ENCODE measurements around the gene ALOX5. TPM values are rescaled to one million over a fixed set of nuclear protein-coding genes. Genes with fewer than 3 reads are reported as not detected.

Gene ALOX5
- total RNA-seq, 1 experiment from 2014 or later: not detected

GRCh38 chr10:45422866-45423659 lies 49.0 kb downstream of the ALOX5 start:
- DNase-seq (ENCODE audit: extremely low read depth, low read depth): no peak

- DNase-seq (ENCODE audit: extremely low read depth, low read depth): no peak
Observed at GRCh38 chr10:45423976-45424499, 50.0 kb downstream of the ALOX5 start.

- no peak for DNase-seq (ENCODE audit: extremely low read depth, low read depth)
Observed at GRCh38 chr10:45424668-45425404, 50.8 kb downstream of the ALOX5 start.

DNA sequence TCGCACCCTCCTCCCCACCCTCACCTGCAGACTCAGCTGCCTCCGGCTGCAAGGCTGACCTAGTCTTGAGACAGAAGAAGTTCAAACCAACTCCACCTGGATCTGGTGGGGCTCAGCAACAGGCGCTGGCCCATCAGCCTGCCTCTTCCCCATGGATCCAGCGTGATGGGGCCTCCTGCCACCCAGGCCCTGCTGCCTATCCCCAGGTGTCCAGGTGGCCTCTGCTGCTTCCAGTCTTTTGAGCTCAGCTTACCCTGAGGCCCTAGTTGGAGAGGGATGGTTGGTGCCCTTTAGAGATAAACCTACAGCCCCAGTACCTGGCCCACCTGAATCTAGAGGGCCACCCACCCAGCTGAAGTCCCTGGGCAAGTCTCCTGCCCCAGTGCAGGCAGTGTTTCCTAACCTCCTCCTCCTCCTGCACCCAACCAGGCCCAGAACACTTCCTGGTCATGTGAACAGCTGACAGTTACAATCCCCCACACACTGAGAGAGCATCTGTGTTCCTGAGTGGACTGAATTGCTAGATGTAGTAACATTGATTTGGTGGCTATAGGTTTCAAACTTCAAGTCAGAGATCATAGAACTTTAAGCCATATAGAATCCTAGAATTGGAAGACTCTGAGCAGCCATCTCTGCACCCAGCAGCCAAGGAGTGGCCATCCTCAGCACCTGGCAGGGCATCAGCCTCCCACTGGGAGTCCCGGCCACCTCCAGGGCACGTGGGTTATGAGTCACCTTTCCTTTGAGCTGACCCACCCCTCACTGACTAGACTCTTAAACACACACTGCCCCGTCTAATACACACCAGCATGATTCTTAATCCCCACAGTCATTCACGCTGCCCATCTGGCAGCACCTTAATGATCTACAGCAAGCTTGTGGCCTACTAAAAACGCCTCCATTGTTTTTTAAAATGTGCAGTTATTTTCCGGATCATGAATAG lies 51.9 kb downstream of the ALOX5 start:
- DNase-seq (ENCODE audit: extremely low read depth, low read depth): no peak

- no peak for DNase-seq (ENCODE audit: extremely low read depth, low read depth)
Observed at GRCh38 chr10:45427262-45427969, 53.4 kb downstream of the ALOX5 start.

- DNase-seq (ENCODE audit: extremely low read depth, low read depth): no peak
Observed at GRCh38 chr10:45427970-45428366, 54.0 kb downstream of the ALOX5 start.

DNA sequence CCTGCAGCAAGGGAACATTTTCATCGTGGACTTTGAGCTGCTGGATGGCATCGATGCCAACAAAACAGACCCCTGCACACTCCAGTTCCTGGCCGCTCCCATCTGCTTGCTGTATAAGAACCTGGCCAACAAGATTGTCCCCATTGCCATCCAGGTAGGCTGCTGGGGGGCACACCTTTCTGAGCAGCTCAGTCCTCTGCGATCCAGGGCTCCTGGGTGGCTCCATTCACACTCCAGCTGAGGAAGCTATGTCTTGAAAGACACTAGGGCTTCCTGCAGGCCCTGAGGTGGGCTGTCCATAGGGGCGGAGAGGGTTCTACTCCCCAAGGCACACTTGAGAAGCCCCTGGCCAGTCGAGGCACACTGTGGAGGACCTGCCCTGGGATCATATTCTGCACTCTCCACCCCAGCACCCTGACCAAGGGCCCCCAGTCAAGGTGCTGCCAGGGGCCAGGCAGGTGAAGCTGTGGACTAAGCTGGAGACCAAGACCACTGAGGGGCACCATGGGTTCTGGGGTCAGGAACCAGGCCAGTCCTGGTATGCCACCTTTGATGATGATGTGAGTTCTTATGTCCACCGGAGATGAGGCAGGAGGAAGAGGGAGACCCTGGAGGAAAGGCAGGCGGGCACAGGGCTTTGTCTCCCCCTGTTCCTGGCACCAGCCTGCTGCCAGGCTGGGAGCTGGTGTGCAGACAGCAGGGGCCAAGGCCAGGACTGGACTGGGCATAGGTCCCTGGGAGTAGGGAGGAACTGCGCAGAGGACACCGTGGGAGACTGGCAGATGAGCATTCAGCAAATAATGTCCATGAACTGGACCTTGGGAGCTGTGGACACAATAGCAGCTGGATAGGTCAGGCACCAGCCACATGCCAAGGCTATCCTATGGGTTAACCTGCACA lies 54.8 kb downstream of the ALOX5 start:
- DNase-seq (ENCODE audit: extremely low read depth, low read depth): no peak

- no peak for DNase-seq (ENCODE audit: extremely low read depth, low read depth)
Observed at GRCh38 chr10:45429790-45430189, 55.8 kb downstream of the ALOX5 start.

- no peak for DNase-seq (ENCODE audit: extremely low read depth, low read depth)
Observed at GRCh38 chr10:45432113-45432512, 58.1 kb downstream of the ALOX5 start.

DNA sequence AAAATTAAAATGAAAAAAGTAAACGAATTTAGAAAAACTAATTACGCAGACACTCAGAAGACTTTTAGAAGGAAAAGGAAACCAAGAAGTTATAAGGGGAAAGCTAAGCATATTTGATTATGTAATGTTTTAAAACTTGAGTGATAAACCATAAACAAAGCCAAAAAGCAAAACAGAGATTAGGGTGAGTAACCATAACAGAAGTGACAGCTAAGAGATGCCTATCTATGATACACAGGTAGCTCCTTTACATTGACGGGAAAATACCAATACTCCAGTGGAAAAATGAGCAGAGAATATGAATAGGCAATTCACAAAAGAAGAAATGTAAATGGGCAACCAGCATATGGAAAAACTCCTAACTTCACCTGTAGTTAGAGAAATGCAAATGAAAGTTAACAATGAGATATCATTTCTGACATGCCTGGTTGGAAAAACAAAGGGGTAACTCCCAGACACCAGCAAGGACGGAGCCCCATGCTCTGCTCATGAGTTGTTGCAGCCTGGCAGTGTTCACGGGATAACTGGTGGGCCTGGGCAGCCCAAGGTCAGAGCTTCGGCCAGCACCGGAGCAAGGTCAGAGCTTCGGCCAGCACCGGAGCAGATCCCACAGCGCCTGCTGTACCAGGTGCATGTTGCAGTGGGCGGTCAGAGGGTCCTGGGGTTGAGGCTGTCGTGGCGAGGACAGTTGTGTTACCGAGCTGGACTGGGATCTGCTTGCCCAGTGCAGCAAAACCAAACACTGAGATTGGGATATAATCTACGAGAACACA lies 58.9 kb downstream of the ALOX5 start:
- no peak for DNase-seq (ENCODE audit: extremely low read depth, low read depth)

DNA sequence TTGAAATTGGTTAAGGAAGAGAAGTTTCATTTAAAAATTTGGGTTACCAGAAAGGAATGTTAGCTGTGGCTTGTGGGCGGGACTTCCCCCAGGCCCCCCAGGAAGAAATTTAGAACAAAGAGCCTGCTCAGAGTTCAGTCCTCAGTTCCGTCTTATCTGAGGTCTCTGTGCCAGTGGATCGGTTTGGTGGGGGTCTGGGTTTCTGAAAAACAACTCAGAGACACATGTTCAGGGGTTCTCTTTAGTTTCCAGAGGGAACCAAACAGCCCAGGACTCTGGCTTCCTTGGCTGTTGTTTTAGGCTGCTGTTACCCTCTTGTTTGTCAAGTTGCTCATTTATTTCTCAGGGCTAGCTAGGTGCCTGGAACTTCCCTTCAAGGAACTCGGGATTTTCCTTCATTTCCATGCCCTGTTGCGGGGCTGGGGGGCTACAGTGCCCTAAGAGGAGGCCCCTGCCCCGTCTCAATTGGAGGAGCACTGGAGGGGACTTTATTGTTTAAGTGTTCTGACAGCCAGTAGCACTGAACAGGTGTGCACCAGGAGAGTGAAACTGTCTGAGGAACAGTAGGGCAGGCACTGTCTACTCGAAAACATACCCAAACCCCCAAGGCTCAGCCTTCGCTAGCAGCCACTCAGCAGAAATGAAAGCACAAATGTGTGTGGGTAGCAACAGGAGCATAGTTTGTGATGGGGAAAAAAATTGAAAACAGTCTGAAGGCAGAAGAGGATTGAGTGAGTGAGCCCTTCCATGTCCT lies 59.9 kb downstream of the ALOX5 start:
- DNase-seq (ENCODE audit: extremely low read depth, low read depth): no peak

GRCh38 chr10:45437587-45438465 lies 63.8 kb downstream of the ALOX5 start:
- DNase-seq (ENCODE audit: extremely low read depth, low read depth): no peak

GRCh38 chr10:45438466-45439090 lies 64.6 kb downstream of the ALOX5 start:
- DNase-seq (ENCODE audit: extremely low read depth, low read depth): no peak

GRCh38 chr10:45439365-45439764 lies 65.3 kb downstream of the ALOX5 start:
- DNase-seq (ENCODE audit: extremely low read depth, low read depth): no peak

- no peak for DNase-seq (ENCODE audit: extremely low read depth, low read depth)
Observed at GRCh38 chr10:45439873-45440272, 65.9 kb downstream of the ALOX5 start.

GRCh38 chr10:45440511-45441062 lies 66.6 kb downstream of the ALOX5 start:
- no peak for DNase-seq (ENCODE audit: extremely low read depth, low read depth)
